Measurements from ENCODE around the gene POLRMT. TPM values are rescaled to one million over a fixed set of nuclear protein-coding genes. Genes with fewer than 3 reads are reported as not detected.

The POLRMT gene
- total RNA-seq, 1 experiment from 2014 or later = 139 TPM

DNA sequence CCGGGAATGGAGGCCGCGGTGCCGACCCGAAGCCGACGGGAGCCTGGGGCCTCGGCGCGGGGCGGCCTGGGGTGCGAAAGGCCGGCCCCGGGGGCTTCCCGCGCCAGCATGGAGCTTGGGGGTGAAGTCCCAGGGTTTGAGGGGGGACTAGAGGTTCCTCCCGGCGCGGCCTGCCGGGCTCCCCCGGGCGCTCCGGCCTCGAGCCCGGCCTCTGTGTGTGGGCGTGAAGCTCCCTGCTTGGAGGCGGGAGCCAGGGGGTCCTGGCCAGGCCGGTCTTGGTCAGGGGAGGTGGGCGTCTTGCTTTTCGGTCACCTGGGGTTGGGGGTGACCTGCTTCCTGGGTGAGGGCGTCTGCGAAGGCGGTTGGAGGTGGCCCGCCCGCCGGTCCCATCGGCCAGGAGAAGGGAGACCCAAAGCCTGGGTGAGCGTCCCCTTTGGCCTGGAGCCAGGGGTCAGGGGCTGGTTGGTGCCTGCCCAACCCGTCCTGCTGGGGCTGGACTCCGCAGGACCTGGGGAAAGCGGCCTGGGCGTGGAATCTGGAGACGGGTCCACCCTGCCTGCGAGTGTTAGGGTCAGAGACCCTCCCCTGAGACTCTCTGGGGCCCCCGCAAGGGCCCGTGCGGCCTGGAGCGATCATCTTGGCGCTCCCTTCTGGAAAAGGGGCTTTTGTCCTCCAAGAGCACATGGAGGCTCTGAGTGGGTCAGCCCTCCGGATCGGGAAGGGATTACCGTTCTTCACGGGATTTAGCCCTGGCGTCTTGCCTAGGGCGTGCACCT, 60.4 kb downstream of the POLRMT start (continued):
- TF ChIP-seq, protein P1, sequence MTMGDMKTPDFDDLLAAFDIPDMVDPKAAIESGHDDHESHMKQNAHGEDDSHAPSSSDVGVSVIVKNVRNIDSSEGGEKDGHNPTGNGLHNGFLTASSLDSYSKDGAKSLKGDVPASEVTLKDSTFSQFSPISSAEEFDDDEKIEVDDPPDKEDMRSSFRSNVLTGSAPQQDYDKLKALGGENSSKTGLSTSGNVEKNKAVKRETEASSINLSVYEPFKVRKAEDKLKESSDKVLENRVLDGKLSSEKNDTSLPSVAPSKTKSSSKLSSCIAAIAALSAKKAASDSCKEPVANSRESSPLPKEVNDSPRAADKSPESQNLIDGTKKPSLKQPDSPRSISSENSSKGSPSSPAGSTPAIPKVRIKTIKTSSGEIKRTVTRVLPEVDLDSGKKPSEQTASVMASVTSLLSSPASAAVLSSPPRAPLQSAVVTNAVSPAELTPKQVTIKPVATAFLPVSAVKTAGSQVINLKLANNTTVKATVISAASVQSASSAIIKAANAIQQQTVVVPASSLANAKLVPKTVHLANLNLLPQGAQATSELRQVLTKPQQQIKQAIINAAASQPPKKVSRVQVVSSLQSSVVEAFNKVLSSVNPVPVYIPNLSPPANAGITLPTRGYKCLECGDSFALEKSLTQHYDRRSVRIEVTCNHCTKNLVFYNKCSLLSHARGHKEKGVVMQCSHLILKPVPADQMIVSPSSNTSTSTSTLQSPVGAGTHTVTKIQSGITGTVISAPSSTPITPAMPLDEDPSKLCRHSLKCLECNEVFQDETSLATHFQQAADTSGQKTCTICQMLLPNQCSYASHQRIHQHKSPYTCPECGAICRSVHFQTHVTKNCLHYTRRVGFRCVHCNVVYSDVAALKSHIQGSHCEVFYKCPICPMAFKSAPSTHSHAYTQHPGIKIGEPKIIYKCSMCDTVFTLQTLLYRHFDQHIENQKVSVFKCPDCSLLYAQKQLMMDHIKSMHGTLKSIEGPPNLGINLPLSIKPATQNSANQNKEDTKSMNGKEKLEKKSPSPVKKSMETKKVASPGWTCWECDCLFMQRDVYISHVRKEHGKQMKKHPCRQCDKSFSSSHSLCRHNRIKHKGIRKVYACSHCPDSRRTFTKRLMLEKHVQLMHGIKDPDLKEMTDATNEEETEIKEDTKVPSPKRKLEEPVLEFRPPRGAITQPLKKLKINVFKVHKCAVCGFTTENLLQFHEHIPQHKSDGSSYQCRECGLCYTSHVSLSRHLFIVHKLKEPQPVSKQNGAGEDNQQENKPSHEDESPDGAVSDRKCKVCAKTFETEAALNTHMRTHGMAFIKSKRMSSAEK (CRISPR knock-in tag; IDR thresholded peaks at IDR 0.05; ENCODE audit: borderline replicate concordance) = no peak
- TF ChIP-seq, protein P2, sequence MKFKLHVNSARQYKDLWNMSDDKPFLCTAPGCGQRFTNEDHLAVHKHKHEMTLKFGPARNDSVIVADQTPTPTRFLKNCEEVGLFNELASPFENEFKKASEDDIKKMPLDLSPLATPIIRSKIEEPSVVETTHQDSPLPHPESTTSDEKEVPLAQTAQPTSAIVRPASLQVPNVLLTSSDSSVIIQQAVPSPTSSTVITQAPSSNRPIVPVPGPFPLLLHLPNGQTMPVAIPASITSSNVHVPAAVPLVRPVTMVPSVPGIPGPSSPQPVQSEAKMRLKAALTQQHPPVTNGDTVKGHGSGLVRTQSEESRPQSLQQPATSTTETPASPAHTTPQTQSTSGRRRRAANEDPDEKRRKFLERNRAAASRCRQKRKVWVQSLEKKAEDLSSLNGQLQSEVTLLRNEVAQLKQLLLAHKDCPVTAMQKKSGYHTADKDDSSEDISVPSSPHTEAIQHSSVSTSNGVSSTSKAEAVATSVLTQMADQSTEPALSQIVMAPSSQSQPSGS (CRISPR knock-in tag; IDR thresholded peaks at IDR 0.05; ENCODE audit: borderline replicate concordance, low read depth) = 0 out of 2 replicates have a peak, but pooled peaks have one; percentile 45
- TF ChIP-seq FOXP1 (CRISPR knock-in tag; IDR thresholded peaks at IDR 0.05; ENCODE audit: borderline replicate concordance) (0 out of 2 replicates have a peak, but pooled peaks have one; percentile 9), ZNF121 (CRISPR knock-in tag; IDR thresholded peaks at IDR 0.05) (no peak), KAT7 (CRISPR knock-in tag; IDR thresholded peaks at IDR 0.05; ENCODE audit: borderline replicate concordance) (peak; percentile 93; the same call in 1 of the 2 replicates), ESRRA (CRISPR knock-in tag; IDR thresholded peaks at IDR 0.05; ENCODE audit: borderline replicate concordance) (no peak), TEAD1 (CRISPR knock-in tag; IDR thresholded peaks at IDR 0.05) (no peak), TP53 (CRISPR knock-in tag; IDR thresholded peaks at IDR 0.05) (0 out of 2 replicates have a peak, but pooled peaks have one; percentile 7), ATF1 (CRISPR knock-in tag; IDR thresholded peaks at IDR 0.05) (no peak), SMAD3 (CRISPR knock-in tag; IDR thresholded peaks at IDR 0.05; ENCODE audit: borderline replicate concordance) (0 out of 2 replicates have a peak, but pooled peaks have one; percentile 23), FOXJ3 (CRISPR knock-in tag; IDR thresholded peaks at IDR 0.05; ENCODE audit: borderline replicate concordance) (no peak), GABPB1 (CRISPR knock-in tag; IDR thresholded peaks at IDR 0.05) (no peak), SOX15 (CRISPR knock-in tag; IDR thresholded peaks at IDR 0.05) (no peak)
- TF ChIP-seq, protein P3, sequence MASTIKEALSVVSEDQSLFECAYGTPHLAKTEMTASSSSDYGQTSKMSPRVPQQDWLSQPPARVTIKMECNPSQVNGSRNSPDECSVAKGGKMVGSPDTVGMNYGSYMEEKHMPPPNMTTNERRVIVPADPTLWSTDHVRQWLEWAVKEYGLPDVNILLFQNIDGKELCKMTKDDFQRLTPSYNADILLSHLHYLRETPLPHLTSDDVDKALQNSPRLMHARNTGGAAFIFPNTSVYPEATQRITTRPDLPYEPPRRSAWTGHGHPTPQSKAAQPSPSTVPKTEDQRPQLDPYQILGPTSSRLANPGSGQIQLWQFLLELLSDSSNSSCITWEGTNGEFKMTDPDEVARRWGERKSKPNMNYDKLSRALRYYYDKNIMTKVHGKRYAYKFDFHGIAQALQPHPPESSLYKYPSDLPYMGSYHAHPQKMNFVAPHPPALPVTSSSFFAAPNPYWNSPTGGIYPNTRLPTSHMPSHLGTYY (CRISPR knock-in tag; IDR thresholded peaks at IDR 0.05) = no peak
- TF ChIP-seq, protein P4, sequence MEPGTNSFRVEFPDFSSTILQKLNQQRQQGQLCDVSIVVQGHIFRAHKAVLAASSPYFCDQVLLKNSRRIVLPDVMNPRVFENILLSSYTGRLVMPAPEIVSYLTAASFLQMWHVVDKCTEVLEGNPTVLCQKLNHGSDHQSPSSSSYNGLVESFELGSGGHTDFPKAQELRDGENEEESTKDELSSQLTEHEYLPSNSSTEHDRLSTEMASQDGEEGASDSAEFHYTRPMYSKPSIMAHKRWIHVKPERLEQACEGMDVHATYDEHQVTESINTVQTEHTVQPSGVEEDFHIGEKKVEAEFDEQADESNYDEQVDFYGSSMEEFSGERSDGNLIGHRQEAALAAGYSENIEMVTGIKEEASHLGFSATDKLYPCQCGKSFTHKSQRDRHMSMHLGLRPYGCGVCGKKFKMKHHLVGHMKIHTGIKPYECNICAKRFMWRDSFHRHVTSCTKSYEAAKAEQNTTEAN (CRISPR knock-in tag; IDR thresholded peaks at IDR 0.05) = 0 out of 2 replicates have a peak, but pooled peaks have one; percentile 32

DNA sequence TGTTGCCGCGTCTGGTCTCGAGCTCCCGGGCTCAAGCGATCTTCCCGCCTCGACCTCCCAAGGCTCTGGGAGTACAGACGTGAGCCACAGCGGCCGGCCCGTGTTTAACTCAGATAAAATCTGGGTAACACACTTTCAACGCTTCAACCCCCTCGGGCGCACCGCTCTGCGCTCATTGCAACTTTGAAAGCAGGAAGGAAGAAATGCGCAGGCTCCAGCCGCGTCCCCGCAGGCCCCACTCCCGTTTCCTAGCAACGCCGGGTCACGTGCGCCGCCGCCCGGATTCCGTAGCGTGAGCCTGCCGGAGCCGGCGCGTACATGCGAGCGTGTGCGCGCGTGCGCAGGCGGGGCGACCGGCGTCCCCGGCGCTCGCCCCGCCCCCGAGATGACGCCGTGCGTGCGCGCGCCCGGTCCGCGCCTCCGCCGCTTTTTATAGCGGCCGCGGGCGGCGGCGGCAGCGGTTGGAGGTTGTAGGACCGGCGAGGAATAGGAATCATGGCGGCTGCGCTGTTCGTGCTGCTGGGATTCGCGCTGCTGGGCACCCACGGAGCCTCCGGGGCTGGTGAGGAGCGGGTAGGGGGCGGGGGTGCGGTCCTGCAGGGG, 61.1 kb downstream of the POLRMT start, which contains the start of gene BSG:
Gene BSG, plus strand, starts transcription at position 457 of the 603 bp plus-strand sequence. Its CDS starts 39 bp downstream, at position 496.
- POLR2A ChIA-PET = interaction anchor here (1.0 to 1.9 kb wide), 3 partner anchors 9 to 62 kb away, joined by 3 to 6 read pairs (median 4); no protein-coding TSS in a partner anchor
- Mint-ChIP-seq H3K4me3 (peak within 1 kb of the TSS; percentile 94), H3K27ac (peak within 1 kb of the TSS; percentile 99), H3K36me3 (peaks cover 5% of the 10 kb centered on the region), H3K4me1 (peaks cover 33% of the 10 kb centered on the region), H3K27me3 (ENCODE audit: low read depth) (peaks cover 19% of the 10 kb centered on the region), H3K9me3 (no peaks in the 10 kb centered on the region)
- peak; percentile 74 for ATAC-seq
- peak; percentile 98 for DNase-seq (ENCODE audit: low spot score)
- CTCF ChIA-PET = interaction anchor here (0.6 to 1.7 kb wide), 2 partner anchors 12 to 62 kb away, joined by 3 to 4 read pairs; no protein-coding TSS in a partner anchor
- TF ChIP-seq, protein P5, sequence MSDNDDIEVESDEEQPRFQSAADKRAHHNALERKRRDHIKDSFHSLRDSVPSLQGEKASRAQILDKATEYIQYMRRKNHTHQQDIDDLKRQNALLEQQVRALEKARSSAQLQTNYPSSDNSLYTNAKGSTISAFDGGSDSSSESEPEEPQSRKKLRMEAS (CRISPR knock-in tag; IDR thresholded peaks at IDR 0.05) = peak; percentile 62; the same call in 1 of the 2 replicates
- TF ChIP-seq FOXK1 (CRISPR knock-in tag; IDR thresholded peaks at IDR 0.05) (peak; percentile 17; the same call in 1 of the 2 replicates), ZNF416 (CRISPR knock-in tag; IDR thresholded peaks at IDR 0.05) (no peak), TP53 (CRISPR knock-in tag; IDR thresholded peaks at IDR 0.05) (peak; percentile 91; the same call in 1 of the 2 replicates)
- TF ChIP-seq, protein P6, sequence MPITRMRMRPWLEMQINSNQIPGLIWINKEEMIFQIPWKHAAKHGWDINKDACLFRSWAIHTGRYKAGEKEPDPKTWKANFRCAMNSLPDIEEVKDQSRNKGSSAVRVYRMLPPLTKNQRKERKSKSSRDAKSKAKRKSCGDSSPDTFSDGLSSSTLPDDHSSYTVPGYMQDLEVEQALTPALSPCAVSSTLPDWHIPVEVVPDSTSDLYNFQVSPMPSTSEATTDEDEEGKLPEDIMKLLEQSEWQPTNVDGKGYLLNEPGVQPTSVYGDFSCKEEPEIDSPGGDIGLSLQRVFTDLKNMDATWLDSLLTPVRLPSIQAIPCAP (CRISPR knock-in tag; IDR thresholded peaks at IDR 0.05) = peak; percentile 66; the same call in 1 of the 2 replicates
- TF ChIP-seq, protein P7, sequence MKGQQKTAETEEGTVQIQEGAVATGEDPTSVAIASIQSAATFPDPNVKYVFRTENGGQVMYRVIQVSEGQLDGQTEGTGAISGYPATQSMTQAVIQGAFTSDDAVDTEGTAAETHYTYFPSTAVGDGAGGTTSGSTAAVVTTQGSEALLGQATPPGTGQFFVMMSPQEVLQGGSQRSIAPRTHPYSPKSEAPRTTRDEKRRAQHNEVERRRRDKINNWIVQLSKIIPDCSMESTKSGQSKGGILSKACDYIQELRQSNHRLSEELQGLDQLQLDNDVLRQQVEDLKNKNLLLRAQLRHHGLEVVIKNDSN (CRISPR knock-in tag; IDR thresholded peaks at IDR 0.05) = peak; percentile 97
- TF ChIP-seq, protein P8, sequence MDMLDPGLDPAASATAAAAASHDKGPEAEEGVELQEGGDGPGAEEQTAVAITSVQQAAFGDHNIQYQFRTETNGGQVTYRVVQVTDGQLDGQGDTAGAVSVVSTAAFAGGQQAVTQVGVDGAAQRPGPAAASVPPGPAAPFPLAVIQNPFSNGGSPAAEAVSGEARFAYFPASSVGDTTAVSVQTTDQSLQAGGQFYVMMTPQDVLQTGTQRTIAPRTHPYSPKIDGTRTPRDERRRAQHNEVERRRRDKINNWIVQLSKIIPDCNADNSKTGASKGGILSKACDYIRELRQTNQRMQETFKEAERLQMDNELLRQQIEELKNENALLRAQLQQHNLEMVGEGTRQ (CRISPR knock-in tag; IDR thresholded peaks at IDR 0.05) = peak; percentile 99
